ENCODE results near the gene RPS24.
"Not testable (repeated sequence)": the region's sequence is repeated elsewhere in the genome, so short reads cannot be mapped to it uniquely, and the experiment has no call there.

RPS24 gene
- total RNA-seq: 428 reads per million, percentile 97 among the genes with 10 or more reads in this experiment

DNA sequence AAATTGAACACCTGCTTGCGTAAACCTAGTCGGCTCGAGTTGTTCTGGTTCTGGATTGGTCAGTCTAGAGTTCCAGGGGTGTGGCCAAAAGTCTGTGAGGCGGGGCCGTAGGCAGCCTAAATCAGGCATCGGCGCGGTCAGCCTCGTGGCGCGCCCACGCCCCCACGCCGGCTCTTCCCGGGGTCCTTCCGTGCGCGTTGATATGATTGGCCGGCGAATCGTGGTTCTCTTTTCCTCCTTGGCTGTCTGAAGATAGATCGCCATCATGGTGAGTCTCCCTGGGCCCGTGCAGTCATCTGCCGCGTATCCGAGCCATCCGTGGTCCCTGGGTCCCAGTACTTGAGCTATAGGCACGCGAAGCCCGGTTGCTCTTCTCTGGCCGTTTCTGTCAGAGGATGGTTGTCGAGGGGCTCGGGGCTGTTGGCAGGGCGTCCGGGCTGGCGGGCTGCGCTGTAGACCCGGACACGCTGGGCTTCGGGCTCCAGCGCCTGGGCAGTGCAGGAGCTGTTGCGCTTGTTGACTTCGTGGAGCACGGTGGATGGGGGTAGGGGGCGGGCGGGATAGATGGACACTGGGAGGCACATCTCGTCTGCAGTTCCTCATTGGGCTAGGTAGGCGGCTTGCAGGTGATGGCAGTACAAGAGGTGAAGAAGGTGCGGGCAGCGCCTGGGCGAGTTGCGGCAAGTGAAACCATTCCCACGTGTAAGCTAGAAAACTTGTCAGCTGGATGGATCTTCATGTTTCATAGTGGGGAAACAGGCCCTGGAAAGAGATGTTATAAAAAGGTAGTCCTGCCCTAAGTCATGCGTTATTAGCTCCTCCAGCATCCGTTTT lies at the start of gene RPS24:
RPS24 (plus strand) TSS at position 227 of the 834 bp plus-strand sequence; CDS start at position 266, 39 bp downstream.
- DNase-seq: peak; percentile 92

DNA sequence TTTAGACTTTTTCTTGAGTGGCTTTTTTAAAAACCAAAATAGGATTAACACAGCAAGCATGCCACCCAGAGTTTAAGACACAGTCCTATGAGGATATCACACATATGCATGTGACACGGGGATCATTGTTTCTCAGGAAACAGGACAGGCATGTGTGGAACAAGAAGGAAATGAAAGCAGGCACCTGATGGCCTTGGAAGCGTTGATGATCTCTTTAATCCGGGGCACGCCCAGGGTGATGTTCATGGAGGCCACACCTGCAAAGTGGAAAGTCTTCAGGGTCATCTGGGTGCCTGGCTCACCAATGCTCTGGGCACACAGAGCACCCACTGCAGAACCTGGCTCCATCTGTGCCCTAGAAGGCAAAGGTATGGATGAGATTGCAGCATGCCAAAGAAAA lies 48.7 kb upstream of the RPS24 start:
- no peak for DNase-seq

DNA sequence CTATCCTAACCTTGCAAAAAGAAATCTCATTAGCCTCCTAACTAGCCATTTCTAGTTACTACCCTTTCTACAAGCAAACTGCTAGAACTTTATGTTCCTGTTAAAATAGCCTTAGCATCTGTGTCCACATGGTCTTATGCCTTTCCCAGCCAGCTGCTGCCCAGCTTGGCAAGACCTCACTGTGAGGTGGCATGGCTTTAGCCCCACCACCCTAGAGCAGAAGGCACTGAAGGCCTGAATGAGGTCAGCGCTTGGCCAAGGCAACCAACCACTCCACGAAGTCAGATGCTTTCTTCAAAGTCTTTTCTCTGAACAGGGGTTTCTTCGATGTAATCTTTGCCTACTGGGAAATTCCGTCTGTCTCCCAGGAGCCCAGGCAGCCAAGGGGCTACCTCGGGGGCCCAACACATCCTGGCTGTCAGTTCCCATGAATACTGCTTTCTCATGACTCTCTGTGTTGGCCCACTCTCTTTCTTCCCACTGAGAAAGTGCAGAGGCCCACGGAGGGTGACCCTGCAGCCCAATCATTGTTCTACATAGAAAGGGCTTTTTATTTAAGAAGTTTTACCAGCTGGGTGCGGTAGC lies 45.9 kb upstream of the RPS24 start:
- DNase-seq: no peak

DNA sequence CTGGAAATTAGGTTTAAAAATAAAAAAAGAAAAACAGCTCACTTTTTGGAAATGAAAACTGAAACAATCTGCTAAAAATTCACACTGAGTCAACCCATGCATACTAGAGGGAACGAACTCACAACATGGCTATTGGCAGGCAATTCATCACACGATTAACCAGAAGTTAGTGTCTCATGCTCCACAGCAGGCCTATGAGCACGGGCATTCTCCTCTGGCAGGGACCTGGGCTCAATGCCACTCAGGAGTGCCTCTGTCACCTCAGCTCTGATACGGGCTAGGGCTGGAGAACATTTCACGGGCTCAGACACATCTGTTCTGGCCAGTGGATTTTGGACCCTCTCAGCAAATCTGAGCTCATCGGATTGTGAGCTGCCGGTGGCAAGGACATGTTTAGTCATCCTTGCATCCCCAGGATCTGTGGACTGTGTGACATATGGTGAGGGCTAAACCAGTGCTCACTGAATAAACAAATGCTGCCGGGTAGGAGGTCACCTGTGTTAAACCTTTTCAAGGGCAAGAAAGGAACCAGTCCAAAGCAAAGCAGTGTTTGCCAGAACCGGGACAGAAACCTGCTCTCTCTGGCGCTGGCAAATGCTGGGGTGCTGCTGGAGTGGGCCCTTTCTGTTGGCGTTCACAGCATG lies 44.5 kb upstream of the RPS24 start:
- DNase-seq: no peak

DNA sequence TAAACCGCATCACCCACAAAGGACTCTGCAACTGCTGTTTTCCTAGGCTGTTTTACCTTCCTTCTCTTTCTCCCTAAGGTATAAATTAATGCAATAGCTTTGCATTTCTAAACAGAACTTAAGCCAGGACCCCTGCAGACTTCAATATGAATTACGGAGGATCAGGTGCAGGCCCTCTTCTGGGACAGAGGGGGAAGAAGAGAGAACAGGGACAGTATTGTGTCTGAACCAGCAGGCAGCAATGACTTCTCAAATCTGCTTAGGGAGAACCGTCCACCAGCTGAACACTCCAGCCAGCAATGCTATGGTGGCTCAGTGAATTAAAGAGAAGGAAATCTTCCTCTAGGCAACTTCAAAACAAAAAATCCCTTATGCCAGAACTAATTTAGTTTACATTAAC lies 40.0 kb upstream of the RPS24 start:
- DNase-seq: no peak

DNA sequence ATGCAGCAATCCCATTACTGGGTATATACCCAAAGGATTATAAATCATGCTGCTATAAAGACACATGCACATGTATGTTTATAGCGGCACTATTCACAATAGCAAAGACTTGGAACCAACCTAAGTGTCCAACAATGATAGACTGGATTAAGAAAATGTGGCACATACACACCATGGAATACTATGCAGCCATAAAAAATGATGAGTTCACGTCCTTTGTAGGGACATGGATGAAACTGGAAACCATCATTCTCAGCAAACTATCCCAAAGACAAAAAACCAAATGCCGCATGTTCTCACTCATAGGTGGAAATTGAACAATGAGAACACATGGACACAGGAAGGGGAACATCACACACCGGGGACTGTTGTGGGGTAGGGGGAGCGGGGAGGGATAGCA lies 34.9 kb upstream of the RPS24 start:
- not testable (repeated sequence) for DNase-seq

DNA sequence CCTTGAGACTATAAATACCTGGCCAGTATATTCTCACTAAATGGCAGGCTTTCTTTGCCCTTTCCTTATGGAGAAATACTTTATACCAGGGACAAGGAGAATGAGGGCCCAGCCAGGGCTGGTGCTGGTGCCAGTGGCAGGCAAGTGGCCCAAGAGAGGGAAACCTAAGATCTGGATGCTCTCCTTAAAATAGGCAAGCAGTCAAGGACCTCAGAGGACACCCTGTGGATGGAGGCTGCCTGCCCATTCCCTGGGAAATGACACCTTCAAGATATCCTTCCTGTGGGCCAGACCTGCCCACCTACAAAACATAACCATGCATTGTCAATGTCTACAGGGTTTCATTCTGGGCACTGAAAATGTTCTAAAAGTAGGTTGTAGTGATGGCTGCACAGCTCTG lies 33.5 kb upstream of the RPS24 start:
- DNase-seq: no peak

DNA sequence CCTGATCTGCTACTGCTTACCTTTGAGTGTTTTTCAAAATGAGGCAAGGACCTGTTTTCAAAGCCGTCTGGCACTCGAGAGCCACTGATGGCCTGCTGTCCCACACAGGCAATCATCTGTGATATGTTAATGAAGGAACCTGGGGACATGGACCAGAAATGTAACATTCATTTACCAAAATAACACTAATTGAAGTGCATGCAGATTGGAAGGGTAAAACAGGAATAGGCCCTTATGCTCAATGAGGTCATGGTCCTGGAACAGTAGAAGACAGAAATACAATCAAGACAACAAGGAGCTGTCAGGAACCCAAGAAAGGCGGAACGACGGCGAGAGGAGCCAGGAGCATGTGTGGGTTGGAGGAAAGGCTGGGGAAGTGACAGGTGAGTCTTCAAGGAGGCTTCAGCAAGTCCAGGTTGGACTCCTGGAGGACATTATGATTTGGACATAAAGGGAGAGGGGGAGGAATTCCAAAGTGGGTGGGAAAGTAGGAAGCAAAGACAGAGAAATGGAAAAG lies 32.6 kb upstream of the RPS24 start:
- DNase-seq: no peak

DNA sequence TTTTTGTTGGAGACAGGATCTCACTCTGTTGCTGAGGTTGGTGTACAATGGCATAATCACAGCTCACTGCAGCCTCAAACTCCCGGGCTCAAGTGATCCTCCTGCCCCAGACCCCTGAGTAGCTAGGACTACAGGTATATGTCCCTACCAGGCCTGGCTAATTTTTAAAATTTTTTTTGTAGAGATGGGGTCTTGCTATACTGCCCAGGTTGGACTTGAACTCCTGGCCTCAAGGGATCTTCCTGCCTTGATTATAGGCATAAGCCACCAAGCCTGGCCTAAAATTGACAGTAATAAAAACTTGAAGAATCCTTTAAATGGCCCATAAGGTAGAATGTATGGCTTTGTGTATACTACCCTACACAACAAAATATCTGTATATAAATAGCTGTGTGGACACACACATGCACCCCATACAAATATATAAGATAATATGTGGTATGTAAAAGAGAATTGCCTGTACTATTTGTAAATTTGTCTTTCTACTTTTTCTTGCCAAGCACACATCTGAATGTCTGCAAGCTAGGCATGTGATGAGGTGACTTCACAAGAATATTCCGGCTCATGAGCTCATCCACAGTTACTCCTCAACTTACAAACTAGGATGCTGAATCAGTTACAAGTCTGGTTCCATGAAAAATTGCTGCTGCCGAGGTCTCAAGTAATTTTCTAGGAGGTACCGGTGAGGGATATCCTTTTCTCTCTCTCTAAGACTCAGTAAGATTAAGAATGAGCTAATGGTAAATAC lies 30.9 kb upstream of the RPS24 start:
- no peak for DNase-seq

DNA sequence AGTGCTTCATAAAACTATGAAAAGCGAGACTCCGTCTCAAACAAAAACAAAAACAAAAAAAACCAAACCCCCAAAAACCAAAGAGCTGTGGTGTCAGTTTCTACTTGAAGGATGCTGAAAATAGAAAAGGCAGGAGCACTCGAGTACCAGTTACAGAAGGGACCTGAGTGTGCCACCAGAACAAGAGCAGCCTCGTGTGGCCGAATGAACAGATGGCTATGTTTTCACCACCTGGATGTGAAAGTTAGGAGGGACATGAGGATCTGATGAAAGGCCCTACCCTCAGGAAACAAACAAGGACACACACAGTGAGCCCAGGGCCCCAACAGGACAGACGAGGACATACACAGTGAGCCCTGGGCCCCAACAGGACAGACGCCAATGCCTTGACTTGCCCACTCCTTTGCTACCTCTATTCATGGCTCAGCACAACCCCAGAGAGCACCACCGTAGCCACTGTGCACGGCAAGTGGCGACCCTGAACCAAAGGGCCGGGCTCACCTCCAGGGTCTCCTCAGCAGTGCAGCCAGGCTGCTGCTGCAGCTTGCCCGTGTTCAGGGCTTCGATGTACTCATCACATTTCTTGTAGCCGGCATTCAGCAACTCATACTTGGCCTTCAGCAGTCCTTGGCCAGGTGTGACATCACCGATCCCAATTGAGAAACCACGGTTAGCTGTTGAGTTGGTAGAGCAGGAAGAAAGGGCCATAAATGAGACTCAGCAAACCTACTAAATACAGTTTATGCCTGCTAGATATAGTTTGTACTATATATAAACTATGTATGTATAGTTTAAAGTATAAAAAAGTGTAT lies 29.2 kb upstream of the RPS24 start:
- DNase-seq: no peak

DNA sequence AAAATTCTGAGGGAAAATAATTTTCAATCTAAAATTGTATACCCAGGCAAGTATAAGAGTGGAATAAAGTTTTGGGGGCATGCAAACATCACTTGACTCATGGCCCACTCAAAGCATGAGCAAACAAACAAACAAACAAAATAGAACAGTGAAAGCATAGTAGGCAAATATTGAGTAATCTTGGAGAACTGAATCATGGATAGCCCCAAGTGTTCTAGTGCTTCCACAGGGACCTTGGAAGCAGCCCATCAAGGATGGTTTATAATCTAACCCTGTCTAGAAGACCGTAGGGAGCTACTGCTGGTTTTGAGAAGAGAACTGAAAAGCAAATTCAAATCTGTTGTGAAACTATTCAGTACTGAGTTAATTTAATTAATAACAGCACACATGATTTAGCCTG lies 26.5 kb upstream of the RPS24 start:
- no peak for DNase-seq

DNA sequence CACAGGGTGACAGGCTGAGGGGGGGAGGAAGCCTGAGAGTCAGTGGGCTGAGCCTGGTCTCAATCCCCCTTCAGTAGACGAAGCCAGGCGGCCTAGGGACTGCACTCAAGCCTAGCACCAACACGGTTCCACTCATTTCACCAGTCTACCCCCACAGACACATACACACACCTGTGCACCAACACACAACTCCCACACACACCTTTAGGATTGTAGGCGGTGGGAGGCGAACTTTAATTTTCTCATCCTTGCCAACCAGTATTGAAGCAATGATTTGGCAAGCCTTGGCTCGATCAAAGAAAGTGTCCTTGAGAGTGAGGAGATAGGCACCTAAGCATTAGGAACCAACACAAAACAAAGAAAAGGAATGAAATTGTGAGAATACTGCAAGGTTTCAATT lies 24.0 kb upstream of the RPS24 start:
- DNase-seq: no peak

DNA sequence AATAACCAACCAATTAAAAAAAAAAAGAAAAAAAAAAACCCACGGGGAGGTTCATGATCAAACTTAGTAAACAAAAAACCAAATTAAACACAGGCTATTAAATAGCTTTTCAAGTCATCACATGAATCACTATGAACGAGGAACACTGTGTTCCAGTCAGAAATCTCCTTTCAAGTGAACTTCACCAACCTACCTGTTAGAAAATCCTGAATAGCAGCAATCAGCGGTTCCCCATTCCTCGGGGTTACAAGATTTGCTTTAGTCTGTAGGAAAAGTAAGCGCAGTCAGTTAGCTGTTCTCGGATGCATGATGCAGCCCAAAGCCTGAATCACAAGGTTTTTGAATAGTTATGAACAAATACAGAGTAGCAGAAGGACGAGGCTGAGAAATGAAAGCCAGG lies 23.4 kb upstream of the RPS24 start:
- DNase-seq: no peak

DNA sequence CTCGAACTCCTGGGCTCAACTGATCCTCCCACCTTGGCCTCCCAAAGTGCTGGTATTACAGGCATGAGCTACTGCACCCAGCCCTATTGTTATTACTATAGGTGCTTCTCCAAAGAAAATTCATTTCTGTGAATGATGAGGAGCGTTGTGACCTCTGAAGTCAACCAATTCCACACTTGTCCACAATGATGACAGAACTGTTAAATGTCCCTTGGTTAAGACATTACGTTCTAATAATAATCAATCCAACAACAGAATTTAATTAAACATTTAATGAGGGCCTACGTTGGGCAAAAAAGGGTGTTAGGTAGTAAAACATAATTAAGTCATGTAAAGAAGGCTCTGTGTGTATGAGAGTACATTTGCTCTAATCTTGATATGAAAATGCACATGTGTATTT lies 22.6 kb upstream of the RPS24 start:
- no peak for DNase-seq

DNA sequence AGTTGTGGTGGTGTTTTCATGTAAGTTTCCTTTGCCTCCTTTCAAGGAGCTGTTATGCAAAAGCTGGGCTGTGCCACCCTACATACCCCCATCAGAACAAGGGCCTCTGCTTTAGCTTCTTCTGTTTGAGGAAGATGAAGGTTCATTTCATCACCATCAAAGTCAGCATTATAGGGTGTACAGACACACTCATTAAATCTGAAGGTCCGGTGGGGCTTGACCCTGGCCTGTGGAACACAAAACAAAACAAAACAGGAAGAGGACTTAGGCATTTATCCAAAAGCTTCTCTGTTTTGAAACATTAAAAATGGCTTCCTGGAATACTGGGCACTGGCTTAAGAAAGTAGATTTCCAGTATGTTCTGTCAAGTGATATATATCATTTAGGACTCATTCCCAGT lies 20.1 kb upstream of the RPS24 start:
- DNase-seq: no peak

DNA sequence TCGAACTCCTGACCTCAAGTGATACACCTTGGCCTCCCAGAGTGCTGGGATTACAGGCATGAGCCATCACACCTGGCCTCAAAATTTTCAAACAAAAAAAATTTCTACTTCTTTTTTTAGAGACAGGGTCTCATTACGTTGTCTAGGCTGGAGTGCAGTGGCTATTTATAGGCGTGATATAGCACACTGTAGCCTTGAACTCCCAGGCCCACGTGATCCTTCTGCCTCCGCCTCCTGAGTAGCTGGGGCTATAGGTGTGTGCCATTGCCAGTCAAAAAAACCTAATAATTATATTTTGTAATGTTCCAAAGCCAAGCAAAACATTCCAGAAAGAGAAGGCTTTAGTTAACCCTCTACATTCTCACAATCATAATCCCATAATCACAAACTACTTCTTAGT lies 18.1 kb upstream of the RPS24 start:
- DNase-seq: no peak

DNA sequence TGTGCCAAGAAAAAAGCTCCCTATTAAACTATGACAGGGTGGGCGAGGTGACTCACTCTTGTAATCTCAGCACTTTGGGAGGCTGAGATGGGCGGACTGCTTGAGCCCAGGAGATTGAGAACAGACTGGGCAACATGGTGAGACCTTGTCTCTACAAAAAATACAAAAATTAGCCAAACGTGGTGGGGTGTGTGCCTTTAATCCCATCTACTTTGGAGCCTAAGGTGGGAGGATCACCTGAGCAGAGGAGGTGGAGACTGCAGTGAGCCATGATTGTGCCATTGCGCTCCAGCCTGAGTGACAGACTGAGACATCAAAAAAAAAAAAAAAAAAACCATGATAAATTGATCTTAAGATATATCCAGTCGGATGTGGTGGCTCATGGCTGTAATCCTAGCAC lies 15.8 kb upstream of the RPS24 start:
- no peak for DNase-seq

DNA sequence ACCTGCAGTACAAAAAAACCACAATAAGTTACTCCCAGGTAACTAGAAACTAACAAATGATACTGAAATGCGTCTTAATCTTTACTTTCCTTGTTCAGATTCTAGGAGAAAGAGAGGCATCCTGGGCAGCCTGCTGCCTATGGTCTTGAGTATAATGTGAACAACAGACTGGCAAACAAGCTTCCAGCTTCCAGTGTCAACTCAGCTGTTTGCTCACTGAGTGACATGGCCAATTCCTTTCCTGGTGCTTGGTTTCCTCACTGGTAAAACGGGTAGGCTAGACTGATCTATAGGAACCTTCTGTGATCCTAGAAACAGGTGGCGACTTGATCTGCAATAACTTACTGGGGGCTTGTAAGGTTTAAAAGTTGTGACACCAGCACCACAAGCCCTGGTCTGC lies 14.4 kb upstream of the RPS24 start:
- no peak for DNase-seq

DNA sequence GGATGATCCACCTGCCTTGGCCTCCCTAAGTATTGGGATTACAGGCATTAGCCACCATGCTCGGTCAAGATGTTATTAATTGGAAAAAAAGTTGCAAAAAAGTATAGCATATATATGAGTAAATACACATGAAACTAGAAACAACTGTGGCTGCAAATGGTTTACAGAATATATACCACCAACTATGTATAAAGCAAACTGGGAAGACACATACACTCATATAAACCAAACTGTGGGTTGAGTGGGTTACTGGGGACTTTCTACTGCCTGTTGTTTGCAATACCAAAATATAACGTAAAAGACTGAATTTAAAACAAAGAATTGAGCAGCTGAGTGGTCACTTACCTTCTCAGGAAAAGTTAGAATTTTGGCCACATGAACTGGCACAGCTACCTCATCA lies 12.5 kb upstream of the RPS24 start:
- DNase-seq: no peak

DNA sequence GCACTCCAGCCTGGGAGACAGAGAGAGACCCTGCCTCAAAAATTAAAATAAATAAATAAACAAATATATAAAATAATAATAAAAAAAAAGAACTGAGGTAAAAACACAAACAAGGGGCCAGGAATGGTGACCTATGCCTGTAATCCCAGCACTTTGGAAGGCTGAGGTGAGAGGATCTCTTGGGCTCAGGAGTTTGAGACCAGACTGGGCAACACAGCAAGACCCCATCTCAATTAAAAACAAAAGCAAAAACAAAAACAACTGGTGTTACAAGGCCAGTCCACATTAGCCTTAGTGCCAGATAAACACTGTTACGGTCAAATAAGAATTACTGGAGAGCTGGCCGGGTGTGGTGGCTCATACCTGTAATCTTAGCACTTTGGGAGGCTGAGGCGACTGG lies 9.9 kb upstream of the RPS24 start:
- no peak for DNase-seq

DNA sequence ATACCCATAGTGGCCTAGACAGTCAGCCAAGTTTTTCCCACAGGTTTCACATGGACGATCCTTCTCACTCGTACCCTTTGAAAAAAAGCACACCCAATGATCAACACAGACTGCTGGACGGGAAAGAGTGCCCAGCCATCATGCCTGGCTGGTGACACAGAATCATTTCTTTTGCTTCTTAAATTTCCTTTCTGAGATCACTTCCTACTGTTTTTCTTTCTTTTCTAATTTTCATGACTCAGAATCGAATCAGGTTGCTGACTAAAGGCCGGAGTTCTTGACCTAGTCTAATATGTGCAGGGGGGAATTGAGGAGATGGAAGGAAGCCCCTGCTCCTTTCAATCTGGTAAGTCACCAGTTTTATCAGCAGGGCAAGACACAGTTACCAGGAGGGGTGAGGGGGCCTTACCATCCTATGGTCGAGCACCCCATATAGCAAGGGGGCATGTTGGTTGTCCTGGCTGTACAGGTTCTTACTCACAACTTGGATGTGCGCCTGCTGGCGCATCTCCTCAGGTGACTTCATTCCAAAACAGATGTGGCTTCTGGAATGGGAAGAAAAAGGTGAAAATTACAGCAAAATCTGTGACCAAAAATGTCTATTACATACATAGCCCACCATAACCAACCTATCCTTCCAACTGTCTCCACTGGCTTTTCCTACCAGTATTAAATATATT lies 7.8 kb upstream of the RPS24 start:
- DNase-seq: no peak

Data from effector CD4-positive, alpha-beta T cell (primary cell).